ENCODE data around the gene NKRF. TPM values are rescaled to one million over a fixed set of nuclear protein-coding genes. Genes with fewer than 3 reads are reported as not detected.

The NKRF gene
- total and polyA plus RNA-seq, 9 of the 15 experiments (the other 6 are each of a cell fraction or from before 2014, with no cell fraction given): 8.9 to 31.9 (median 19.0) TPM

DNA sequence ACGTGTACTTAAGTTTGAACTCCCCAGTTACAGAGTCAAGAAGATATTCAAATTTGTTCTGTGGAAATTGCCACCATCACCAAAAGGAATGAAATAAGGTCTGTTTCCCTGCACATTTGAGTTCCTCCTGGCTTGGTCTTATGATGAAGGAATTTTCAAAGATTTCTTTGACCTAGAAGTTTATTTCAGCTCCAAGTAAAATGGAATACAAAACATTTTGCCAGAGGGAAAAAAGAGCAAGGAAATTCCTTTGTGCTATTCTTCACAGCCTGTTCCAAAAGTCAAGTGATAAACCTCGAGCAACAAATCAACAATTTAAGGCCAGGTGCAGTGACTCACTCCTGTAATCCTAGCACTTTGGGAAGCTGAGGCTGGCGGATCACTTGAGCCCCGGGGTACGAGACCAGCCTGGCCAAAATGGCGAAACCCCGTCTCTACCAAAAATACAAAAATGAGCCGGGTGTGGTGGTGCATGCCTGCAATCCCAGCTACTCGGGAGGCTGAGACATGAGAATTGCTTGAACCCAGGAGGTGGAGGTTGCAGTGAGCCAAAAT, 3.4 kb downstream of the NKRF start:
- ATAC-seq: no peak
- no TSS peak for BruUV-seq (replicated peaks)
- Histone ChIP-seq H3K4me2 (ENCODE audit: insufficient read depth, low read length) (no peak overlapping the region), H3K9me1 (ENCODE audit: control insufficient read depth, insufficient read depth, low read length) (no peaks in the 10 kb centered on the region), H3K79me2 (ENCODE audit: control insufficient read depth, insufficient read depth, low read length) (peaks cover 81% of the 10 kb centered on the region), H3K4me1 (replicated peaks in 1 of 2; ENCODE audit: control insufficient read depth in 2 of 2, insufficient read depth in 2 of 2, low read length in 2 of 2) (peaks cover 7 to 12% of the 10 kb centered on the region in 2 experiments; a peak in 4 of 5 replicates), H3K9ac (ENCODE audit: insufficient read depth in 1 of 2, low read depth in 2 of 2, low read length in 2 of 2) (no peak overlapping the region), H2AFZ (ENCODE audit: low read depth, low read length) (no peak overlapping the region), H3K9me3 (replicated peaks; ENCODE audit: control insufficient read depth, insufficient read depth, low read depth, low read length) (no peaks in the 10 kb centered on the region), H3K36me3 (ENCODE audit: control insufficient read depth, insufficient read depth, low read length) (peaks cover 38% of the 10 kb centered on the region), H3K27ac (ENCODE audit: extremely low read depth, low read depth, low read length) (no peak overlapping the region), H3K27me3 (ENCODE audit: control insufficient read depth in 2 of 2, insufficient read depth in 2 of 2, low read length in 2 of 2) (no peaks in the 10 kb centered on the region), H3K4me3 (no peak overlapping the region), H4K20me1 (replicated peaks; ENCODE audit: control insufficient read depth, insufficient read depth, low read length) (peaks cover 20% of the 10 kb centered on the region)
- intact Hi-C loops (cut with micrococcal nuclease): loop anchor here (10.0 kb wide), 1 partner anchor 88 kb away; no protein-coding TSS in a partner anchor
- WGBS (ENCODE audit: insufficient coverage, low coverage, missing lambda C conversion rate): 89% methylated on average over 9 of the region's 9 CpGs
- DNase-seq (ENCODE audit: extremely low read depth in 1 of 4, low spot score in 3 of 4): no peak
- ChIA-PET CTCF (ENCODE audit: low intra/inter-chr PET ratio) (no interaction called here), POLR2A (interaction anchor here (0.7 to 1.1 kb wide), 3 partner anchors 13 to 365 kb away, joined by 3 to 4 read pairs (median 3); no protein-coding TSS in a partner anchor)
- in situ Hi-C loops (cut with MboI): no loop called here
- no peak for FAIRE-seq
- TF ChIP-seq ETV6 (IDR thresholded peaks at IDR 0.05; ENCODE audit: borderline replicate concordance in 1 of 2, low read depth in 2 of 2, low read length in 1 of 2) (no peak), ETV6 (CRISPR knock-in tag; IDR thresholded peaks at IDR 0.05; ENCODE audit: borderline replicate concordance) (no peak), HDAC8 (tag; IDR thresholded peaks at IDR 0.05) (no peak), EWSR1 (IDR thresholded peaks at IDR 0.05; ENCODE audit: borderline replicate concordance, low read depth, partially characterized antibody) (no peak), SREBF1 (IDR thresholded peaks at IDR 0.05; ENCODE audit: borderline replicate concordance, low read depth, low read length) (no peak), ZNF696 (CRISPR knock-in tag; conservative IDR thresholded peaks at IDR 0.05) (no peak), MEF2A (IDR thresholded peaks at IDR 0.05; ENCODE audit: control insufficient read depth, low read depth, low read length) (no peak), HCFC1 (IDR thresholded peaks at IDR 0.05; ENCODE audit: low read depth, low read length) (no peak)
- TF ChIP-seq, protein P1, sequence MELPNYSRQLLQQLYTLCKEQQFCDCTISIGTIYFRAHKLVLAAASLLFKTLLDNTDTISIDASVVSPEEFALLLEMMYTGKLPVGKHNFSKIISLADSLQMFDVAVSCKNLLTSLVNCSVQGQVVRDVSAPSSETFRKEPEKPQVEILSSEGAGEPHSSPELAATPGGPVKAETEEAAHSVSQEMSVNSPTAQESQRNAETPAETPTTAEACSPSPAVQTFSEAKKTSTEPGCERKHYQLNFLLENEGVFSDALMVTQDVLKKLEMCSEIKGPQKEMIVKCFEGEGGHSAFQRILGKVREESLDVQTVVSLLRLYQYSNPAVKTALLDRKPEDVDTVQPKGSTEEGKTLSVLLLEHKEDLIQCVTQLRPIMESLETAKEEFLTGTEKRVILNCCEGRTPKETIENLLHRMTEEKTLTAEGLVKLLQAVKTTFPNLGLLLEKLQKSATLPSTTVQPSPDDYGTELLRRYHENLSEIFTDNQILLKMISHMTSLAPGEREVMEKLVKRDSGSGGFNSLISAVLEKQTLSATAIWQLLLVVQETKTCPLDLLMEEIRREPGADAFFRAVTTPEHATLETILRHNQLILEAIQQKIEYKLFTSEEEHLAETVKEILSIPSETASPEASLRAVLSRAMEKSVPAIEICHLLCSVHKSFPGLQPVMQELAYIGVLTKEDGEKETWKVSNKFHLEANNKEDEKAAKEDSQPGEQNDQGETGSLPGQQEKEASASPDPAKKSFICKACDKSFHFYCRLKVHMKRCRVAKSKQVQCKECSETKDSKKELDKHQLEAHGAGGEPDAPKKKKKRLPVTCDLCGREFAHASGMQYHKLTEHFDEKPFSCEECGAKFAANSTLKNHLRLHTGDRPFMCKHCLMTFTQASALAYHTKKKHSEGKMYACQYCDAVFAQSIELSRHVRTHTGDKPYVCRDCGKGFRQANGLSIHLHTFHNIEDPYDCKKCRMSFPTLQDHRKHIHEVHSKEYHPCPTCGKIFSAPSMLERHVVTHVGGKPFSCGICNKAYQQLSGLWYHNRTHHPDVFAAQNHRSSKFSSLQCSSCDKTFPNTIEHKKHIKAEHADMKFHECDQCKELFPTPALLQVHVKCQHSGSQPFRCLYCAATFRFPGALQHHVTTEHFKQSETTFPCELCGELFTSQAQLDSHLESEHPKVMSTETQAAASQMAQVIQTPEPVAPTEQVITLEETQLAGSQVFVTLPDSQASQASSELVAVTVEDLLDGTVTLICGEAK (IDR thresholded peaks at IDR 0.05): no peak
- TF ChIP-seq, protein P1 (CRISPR knock-in tag; IDR thresholded peaks at IDR 0.05): no peak
- TF ChIP-seq, protein P2, sequence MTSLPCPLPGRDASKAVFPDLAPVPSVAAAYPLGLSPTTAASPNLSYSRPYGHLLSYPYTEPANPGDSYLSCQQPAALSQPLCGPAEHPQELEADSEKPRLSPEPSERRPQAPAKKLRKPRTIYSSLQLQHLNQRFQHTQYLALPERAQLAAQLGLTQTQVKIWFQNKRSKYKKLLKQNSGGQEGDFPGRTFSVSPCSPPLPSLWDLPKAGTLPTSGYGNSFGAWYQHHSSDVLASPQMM (CRISPR knock-in tag; IDR thresholded peaks at IDR 0.05): no peak
